ENCODE data around the gene IL19.

- TF ChIP-seq MXI1 (IDR thresholded peaks at IDR 0.05; ENCODE audit: low read depth, low read length) (no peak), POLR2AphosphoS5 (IDR thresholded peaks at IDR 0.05; ENCODE audit: low read depth, low read length) (no peak), RAD21 (IDR thresholded peaks at IDR 0.05; ENCODE audit: low read length) (no peak), NRF1 (IDR thresholded peaks at IDR 0.05; ENCODE audit: low read depth, low read length) (no peak)
Observed at GRCh38 chr1:206782448-206782847, 11.9 kb downstream of the IL19 start.
